ENCODE results near the gene GRHL1.

The GRHL1 gene

DNA sequence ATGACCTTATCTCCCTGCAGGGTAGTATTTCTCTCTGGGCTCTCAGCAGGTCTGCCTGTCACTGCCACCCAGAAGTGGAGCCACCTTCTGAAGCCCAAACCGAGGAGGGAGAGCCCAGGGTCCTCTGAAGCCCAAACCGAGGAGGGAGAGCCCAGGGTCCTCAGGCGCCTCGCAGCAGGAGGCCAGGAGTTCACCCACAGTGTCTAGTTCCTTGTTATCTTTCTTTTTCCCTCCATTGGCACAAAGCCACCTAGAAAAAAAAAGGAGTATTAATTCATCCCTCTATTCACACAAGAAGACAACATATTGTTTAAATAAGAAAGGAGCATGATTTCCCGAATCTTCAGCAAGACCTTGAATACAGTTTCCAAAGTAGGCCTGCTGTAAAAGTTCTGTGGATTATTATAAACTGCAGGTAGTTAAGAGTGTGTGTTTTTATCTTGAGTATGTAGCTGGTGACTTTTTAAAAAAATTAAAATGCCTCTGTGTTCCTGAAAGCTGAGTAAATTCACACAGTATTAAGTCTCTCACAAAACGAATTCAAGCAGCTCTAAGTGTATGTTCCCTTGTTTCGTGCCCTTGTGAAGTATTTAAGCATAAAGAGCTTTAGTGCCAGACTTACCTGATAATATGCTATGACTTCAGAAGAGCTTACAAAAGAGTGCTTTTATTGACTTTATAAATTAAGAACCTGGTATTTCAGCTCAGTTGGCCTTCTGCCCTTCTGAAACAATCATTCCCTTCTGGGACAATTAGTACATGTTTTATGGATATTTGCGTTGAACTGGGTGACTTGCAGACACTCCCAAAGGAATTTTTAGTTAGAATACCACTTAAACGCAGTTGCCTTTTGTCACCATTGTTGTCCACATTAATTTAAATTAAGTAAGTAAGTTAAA is 11.7 kb upstream of the GRHL1 start:
- no peak for DNase-seq (ENCODE audit: low read depth)
- H3K4me3 ChIP-seq (ENCODE audit: low read depth, low read length) = no peak overlapping the region
- TF ChIP-seq, protein P1, sequence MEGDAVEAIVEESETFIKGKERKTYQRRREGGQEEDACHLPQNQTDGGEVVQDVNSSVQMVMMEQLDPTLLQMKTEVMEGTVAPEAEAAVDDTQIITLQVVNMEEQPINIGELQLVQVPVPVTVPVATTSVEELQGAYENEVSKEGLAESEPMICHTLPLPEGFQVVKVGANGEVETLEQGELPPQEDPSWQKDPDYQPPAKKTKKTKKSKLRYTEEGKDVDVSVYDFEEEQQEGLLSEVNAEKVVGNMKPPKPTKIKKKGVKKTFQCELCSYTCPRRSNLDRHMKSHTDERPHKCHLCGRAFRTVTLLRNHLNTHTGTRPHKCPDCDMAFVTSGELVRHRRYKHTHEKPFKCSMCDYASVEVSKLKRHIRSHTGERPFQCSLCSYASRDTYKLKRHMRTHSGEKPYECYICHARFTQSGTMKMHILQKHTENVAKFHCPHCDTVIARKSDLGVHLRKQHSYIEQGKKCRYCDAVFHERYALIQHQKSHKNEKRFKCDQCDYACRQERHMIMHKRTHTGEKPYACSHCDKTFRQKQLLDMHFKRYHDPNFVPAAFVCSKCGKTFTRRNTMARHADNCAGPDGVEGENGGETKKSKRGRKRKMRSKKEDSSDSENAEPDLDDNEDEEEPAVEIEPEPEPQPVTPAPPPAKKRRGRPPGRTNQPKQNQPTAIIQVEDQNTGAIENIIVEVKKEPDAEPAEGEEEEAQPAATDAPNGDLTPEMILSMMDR (conservative IDR thresholded peaks at IDR 0.05; ENCODE audit: low read depth, low read length) = no peak

DNA sequence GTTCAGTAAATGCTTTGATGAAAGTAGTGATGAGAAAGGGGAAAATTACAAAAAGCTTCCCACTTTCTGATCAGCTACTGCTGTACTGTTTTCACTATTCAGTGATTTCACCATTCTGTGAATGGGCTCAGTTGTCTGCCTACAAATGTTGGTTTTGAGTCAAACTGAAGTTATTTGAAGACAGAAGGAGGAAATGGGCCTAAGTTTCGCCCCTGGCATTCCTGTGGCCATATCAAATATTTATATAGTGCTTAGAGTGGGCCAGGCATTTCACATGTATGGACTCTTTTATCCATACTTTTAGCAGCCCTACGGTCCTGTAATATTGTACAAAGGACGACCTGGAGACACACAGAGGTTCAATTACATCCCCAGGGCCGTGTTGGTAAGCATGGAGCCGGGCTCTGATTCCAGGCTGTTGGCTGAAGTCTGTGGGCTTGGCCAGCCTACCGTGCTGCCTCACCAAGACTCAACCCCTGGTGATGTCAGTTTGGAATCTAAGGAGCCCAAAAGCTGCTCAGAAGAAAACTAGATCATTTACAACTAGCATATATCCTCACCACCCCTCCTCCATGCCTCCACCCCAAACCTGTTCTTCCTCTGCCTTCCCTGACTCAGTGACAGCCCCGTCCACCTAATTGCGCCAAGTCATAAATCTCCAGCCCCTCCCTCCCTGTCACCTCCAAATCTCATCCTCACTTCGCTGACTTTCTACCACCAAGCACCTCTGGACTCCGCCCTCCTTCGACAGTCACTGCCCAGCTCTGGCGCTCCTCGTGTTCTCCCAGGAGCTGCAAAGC is 10.1 kb upstream of the GRHL1 start:
- H3K4me3 ChIP-seq (ENCODE audit: low read depth, low read length) = no peak overlapping the region
- peak; percentile 72 for DNase-seq (ENCODE audit: low read depth)
- TF ChIP-seq, protein P1 (conservative IDR thresholded peaks at IDR 0.05; ENCODE audit: low read depth, low read length) = no peak

DNA sequence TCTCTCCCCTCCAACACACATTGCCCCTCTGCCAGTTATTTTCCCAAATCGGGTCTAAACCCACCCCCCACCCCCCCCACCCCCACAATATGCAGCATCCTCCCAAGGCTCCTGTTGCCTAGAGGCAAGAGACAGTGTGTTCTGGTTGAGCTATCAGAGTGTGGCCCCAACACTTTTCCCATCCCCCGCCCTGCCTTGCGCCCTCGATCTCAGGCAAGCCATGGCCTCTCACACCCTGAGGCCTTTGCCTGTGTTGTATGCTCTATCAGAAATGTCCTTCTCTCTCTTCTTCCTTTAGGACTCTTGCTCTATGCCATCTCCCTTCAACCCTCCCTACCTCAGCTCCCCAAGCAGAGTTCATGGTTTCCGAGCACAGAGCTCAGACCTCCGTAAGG is 9.5 kb upstream of the GRHL1 start:
- TF ChIP-seq, protein P1 (conservative IDR thresholded peaks at IDR 0.05; ENCODE audit: low read depth, low read length) = no peak
- no peak for DNase-seq (ENCODE audit: low read depth)
- no peak overlapping the region for H3K4me3 ChIP-seq (ENCODE audit: low read depth, low read length)

DNA sequence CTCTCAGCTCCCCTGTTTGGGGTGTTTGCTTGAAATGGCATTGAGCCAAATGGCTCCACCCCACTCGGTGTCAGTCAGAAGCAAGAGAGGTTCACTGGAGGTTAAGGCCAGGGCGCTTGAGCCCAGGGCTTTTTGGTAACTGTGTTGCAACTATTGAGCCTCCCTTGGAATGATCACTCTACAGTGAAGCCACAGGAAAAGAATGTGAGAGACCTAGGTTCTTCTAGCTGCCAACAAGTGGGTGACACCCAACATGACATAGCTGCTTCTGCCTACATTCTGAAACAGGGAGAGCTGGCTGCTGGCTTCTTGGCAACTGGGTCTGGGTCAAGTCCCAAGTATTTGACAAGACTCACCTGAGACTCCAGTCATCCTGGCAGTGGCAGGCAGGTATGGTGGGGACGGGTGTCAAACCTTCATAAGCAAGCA is 7.1 kb upstream of the GRHL1 start:
- no peak for DNase-seq (ENCODE audit: low read depth)
- H3K4me3 ChIP-seq (ENCODE audit: low read depth, low read length) = no peak overlapping the region
- TF ChIP-seq, protein P1 (conservative IDR thresholded peaks at IDR 0.05; ENCODE audit: low read depth, low read length) = no peak

DNA sequence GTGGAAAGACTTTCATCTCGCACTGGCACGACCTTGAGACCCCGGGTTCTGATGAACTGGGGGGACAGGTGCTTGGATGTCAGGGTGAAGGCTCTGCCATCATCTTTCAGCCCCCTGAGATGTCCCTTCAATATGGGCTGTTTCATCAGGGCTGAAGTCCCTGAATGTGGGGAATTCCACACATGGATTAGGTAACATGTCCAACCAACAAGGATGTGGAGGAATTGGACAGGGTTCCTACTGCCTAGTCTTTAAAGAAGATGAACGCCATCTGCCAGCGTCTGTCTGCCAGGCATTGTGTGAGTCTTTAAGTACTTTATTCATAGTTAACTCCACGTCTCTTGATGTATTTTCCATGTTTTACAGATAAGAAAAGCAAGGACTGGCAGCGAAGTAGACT is 5.9 kb upstream of the GRHL1 start:
- no peak overlapping the region for H3K4me3 ChIP-seq (ENCODE audit: low read depth, low read length)
- DNase-seq (ENCODE audit: low read depth) = no peak
- TF ChIP-seq, protein P1 (conservative IDR thresholded peaks at IDR 0.05; ENCODE audit: low read depth, low read length) = no peak

DNA sequence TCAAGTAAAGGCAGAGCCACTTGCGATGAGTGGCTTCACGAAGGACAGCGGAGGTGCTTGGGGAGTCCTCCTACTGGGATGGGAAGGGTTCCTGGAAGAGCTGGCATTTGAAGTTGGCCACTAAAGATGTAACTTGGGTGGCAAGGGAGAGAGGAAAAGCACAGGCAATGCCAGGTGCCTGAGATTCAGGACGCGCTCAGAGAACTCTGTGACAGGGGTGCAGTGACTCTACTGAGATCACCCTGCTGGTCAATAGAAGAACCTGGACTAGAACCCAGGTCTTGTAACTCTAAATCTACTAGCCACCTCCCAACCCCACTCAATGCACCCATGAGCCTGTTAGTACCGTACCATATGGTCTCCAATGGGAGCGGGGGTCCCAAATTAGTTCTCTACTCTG is 5.4 kb upstream of the GRHL1 start:
- DNase-seq (ENCODE audit: low read depth) = no peak
- TF ChIP-seq, protein P1 (conservative IDR thresholded peaks at IDR 0.05; ENCODE audit: low read depth, low read length) = no peak
- no peak overlapping the region for H3K4me3 ChIP-seq (ENCODE audit: low read depth, low read length)

Data from choroid plexus epithelial cell (primary cell).